Calu3 (cell line): ENCODE measurements around the gene FBXO46. TPM values are rescaled to one million over a fixed set of nuclear protein-coding genes. Genes with fewer than 3 reads are reported as not detected.

Experiments
- BruUV-seq: library from RNA; stranded (reverse); fragments of 400-500 nt; replicated peaks from 2 replicates; lab custom pipeline; 2021; lab: Mats Ljungman, UMichigan
- CTCF ChIA-PET: fragments of 300-600 bp; sonication (Branson Sonifier 250); formaldehyde crosslinking; loops from one replicate; lab custom pipeline; 2022; ENCODE audit warnings: antibody characterized with exemption; lab: Charles Lee
- DNase-seq: peaks from one replicate; pipeline ENCODE4 v3.0.0; 2022
- H3K27ac Mint-ChIP-seq: one replicate; pipeline ENCODE4 v1.8.0; 2022; ENCODE audit warnings: mixed read lengths; ENCODE audit not compliant: unreplicated experiment
- H3K27me3 Mint-ChIP-seq: one replicate; pipeline ENCODE4 v1.8.0; 2022; ENCODE audit warnings: mixed read lengths; ENCODE audit not compliant: unreplicated experiment
- H3K36me3 Mint-ChIP-seq: one replicate; pipeline ENCODE4 v1.8.0; 2022; ENCODE audit warnings: mild to moderate bottlenecking, moderate library complexity, mixed read lengths; ENCODE audit not compliant: insufficient read depth, unreplicated experiment
- H3K4me1 Mint-ChIP-seq: one replicate; pipeline ENCODE4 v1.8.0; 2022; ENCODE audit warnings: mild to moderate bottlenecking, low read depth, mixed read lengths; ENCODE audit not compliant: unreplicated experiment
- H3K4me3 Mint-ChIP-seq: one replicate; pipeline ENCODE4 v1.8.0; 2022; ENCODE audit warnings: mild to moderate bottlenecking, low read depth, moderate library complexity, mixed read lengths; ENCODE audit not compliant: unreplicated experiment
- H3K9me3 Mint-ChIP-seq: one replicate; pipeline ENCODE4 v1.8.0; 2022; ENCODE audit warnings: low read depth, mixed read lengths; ENCODE audit not compliant: unreplicated experiment
- CTCF ChIP-seq: fragments of 200-600 bp; IDR thresholded peaks from one replicate; pipeline ENCODE4 v1.8.0; 2022; ENCODE audit warnings: antibody characterized with exemption; ENCODE audit not compliant: unreplicated experiment
- intact Hi-C: fragments of 100-400 bp; cut with micrococcal nuclease; formaldehyde crosslinking; loops from one replicate; pipeline ENCODE4 v1.10.0; 2022; ENCODE audit not compliant: unreplicated experiment
- total RNA-seq: library from RNA; stranded (reverse); gene quantifications from 2 replicates; pipeline ENCODE4 v1.2.3, GENCODE V29; 2022

FBXO46 gene
- total RNA-seq, 1 experiment from 2014 or later = 53.6 TPM

- no TSS peak for BruUV-seq
- CTCF ChIA-PET = interaction anchor here (1.0 to 1.8 kb wide), 2 partner anchors 9 to 28 kb away, joined by 4 to 8 read pairs; partner anchors contain the start of gene DMPK
- intact Hi-C loops = no loop called here
Observed at GRCh38 chr19:45772912-45773311, 42.2 kb upstream of the FBXO46 start.

GRCh38 chr19:45772130-45772840 lies 41.6 kb upstream of the FBXO46 start:
- Mint-ChIP-seq H3K4me3 (no peak overlapping the region), H3K27ac (peak overlapping the region; percentile 3), H3K9me3 (no peaks in the 10 kb centered on the region), H3K27me3 (no peaks in the 10 kb centered on the region), H3K4me1 (peaks cover 21% of the 10 kb centered on the region), H3K36me3 (peaks cover 82% of the 10 kb centered on the region)
- no peak for TF ChIP-seq CTCF
- no peak for DNase-seq
- intact Hi-C loops = no loop called here
- CTCF ChIA-PET = interaction anchor here (1.8 kb wide), 1 partner anchor 10 kb away, joined by 8 read pairs; the partner anchor contains the start of gene DMPK
- no TSS peak for BruUV-seq

More at GRCh38 chr19:45772912-45773311, 42.2 kb upstream of the FBXO46 start:
- peak overlapping the region; percentile 3 for H3K27ac Mint-ChIP-seq
- peaks cover 21% of the 10 kb centered on the region for H3K4me1 Mint-ChIP-seq
- peaks cover 82% of the 10 kb centered on the region for H3K36me3 Mint-ChIP-seq
- H3K27me3 Mint-ChIP-seq = no peaks in the 10 kb centered on the region
- DNase-seq = no peak
- no peaks in the 10 kb centered on the region for H3K9me3 Mint-ChIP-seq
- no peak for TF ChIP-seq CTCF
- H3K4me3 Mint-ChIP-seq = no peak overlapping the region

GRCh38 chr19:45771311-45771933 lies 40.7 kb upstream of the FBXO46 start:
- CTCF ChIA-PET = interaction anchor here (1.8 to 2.9 kb wide), 3 partner anchors 11 to 306 kb away, joined by 4 to 43 read pairs (median 8); partner anchors contain the start of gene DMPK
- no peak for TF ChIP-seq CTCF
- BruUV-seq = no TSS peak
- H3K36me3 Mint-ChIP-seq = peaks cover 82% of the 10 kb centered on the region
- DNase-seq = no peak
- no peaks in the 10 kb centered on the region for H3K27me3 Mint-ChIP-seq
- peak overlapping the region; percentile 84 for H3K4me3 Mint-ChIP-seq
- no peaks in the 10 kb centered on the region for H3K9me3 Mint-ChIP-seq
- intact Hi-C loops = no loop called here
- H3K4me1 Mint-ChIP-seq = peaks cover 21% of the 10 kb centered on the region
- peak overlapping the region; percentile 88 for H3K27ac Mint-ChIP-seq

- H3K27ac Mint-ChIP-seq = peak overlapping the region; percentile 88
- no TSS peak for BruUV-seq
- peaks cover 21% of the 10 kb centered on the region for H3K4me1 Mint-ChIP-seq
- intact Hi-C loops = no loop called here
- H3K27me3 Mint-ChIP-seq = no peaks in the 10 kb centered on the region
- H3K36me3 Mint-ChIP-seq = peaks cover 82% of the 10 kb centered on the region
- TF ChIP-seq CTCF = peak; percentile 99
- CTCF ChIA-PET = interaction anchor here (0.6 to 4.8 kb wide), 16 partner anchors 12 to 315 kb away, joined by 3 to 46 read pairs (median 4); partner anchors contain the start of genes DMPK, DMWD, FBXO46 and MYPOP
- DNase-seq = peak; percentile 96
- H3K4me3 Mint-ChIP-seq = peak overlapping the region; percentile 84
- H3K9me3 Mint-ChIP-seq = no peaks in the 10 kb centered on the region
Observed at GRCh38 chr19:45770192-45771101, 39.8 kb upstream of the FBXO46 start.
